Lower lobe of right lung (tissue), 2 donors: ENCODE data around the gene SPDYE6. TPM values are rescaled to one million over a fixed set of nuclear protein-coding genes. Genes with fewer than 3 reads are reported as not detected.
"Not testable (repeated sequence)": the region's sequence is repeated elsewhere in the genome, so short reads cannot be mapped to it uniquely, and the experiment has no call there.

Source experiments
- ATAC-seq, 2 donors: fragments of 200-7000 bp; cut with Tn5 transposase; one replicate each; pipeline ENCODE4 v1.9.1; 2020 to 2022; ENCODE audit warnings: mild to moderate bottlenecking in 2 of 2, moderate library complexity in 2 of 2
- DNase-seq: peaks from one replicate; pipeline ENCODE4 v3.0.0-alpha.2; 2020
- H3K27ac ChIP-seq: fragments of 200-600 bp; one replicate; pipeline ENCODE4 v1.8.0; 2022
- H3K27me3 ChIP-seq: fragments of 200-600 bp; one replicate; pipeline ENCODE4 v1.8.0; 2022; ENCODE audit warnings: low read depth
- H3K36me3 ChIP-seq: fragments of 200-600 bp; one replicate; pipeline ENCODE4 v1.8.0; 2022; ENCODE audit warnings: mild to moderate bottlenecking
- H3K4me1 ChIP-seq: fragments of 200-600 bp; one replicate; pipeline ENCODE4 v1.8.0; 2022
- H3K4me3 ChIP-seq: fragments of 200-600 bp; one replicate; pipeline ENCODE4 v1.8.0; 2022; ENCODE audit warnings: mild to moderate bottlenecking
- H3K9me3 ChIP-seq: fragments of 200-600 bp; one replicate; pipeline ENCODE4 v1.8.0; 2022
- intact Hi-C: fragments of 100-400 bp; cut with DNase I; formaldehyde crosslinking; loops from one replicate; pipeline ENCODE4 v1.11.0; 2022
- total RNA-seq: library from RNA; stranded (reverse); fragmentation: NEBNext Ultra II Directional; extraction: Animal tissue kit (Norgen Biotek cat#: 25700); gene quantifications from one replicate; pipeline ENCODE4 v1.2.1, GENCODE V29; 2021
- TF ChIP-seq, protein P1 (sequence below): fragments of 200-600 bp; IDR thresholded peaks from one replicate; pipeline ENCODE4 v1.8.0; 2022; ENCODE audit warnings: antibody characterized with exemption, mild to moderate bottlenecking
- donor health status: DM: no; HTN: yes; CAD: no; lungs with severe emphysema.

The SPDYE6 gene
- total RNA-seq, 1 donor from 2014 or later: not detected

DNA sequence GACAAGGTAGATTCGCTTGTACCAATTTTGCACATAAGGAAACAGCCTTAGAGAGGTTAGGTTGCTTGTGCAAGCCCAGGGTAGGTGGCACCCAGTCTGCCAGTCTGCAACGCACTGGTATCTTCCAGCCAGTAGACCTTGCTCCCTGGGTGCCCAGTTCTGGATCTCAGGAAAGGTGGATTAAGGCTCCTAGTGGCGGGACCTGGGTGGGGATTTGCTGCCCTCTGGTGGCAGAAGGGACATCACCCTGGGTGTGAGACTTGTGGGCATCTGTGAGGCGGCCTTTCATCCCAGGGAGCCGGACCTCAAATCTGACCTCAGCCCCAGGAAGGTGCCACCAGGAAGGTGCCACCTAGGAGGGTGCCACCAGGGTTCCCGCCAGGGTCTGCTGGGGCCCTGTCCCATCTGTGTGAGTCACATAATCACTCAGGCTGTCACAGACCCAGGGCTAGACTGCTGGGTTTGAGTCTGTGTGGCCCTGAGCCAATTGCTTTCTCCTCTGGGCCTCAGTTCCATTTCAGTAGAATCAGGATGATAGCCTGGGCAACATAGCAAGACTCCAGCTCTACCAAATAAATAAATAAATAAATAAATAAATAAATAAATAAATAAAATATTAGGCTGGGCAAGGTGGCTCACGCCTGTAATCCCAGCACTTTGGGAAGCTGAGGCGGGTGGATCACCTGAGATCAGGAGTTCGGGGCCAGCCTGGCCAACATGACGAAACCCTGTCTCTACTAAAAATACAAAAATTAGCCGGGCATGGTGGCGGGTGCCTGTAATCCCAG lies 34.6 kb upstream of the SPDYE6 start:
- ATAC-seq: peak; percentile 91
- no peak overlapping the region for H3K4me3 ChIP-seq
- H3K4me1 ChIP-seq: peaks cover 6% of the 10 kb centered on the region
- no peaks in the 10 kb centered on the region for H3K27me3 ChIP-seq
- TF ChIP-seq, protein P1, sequence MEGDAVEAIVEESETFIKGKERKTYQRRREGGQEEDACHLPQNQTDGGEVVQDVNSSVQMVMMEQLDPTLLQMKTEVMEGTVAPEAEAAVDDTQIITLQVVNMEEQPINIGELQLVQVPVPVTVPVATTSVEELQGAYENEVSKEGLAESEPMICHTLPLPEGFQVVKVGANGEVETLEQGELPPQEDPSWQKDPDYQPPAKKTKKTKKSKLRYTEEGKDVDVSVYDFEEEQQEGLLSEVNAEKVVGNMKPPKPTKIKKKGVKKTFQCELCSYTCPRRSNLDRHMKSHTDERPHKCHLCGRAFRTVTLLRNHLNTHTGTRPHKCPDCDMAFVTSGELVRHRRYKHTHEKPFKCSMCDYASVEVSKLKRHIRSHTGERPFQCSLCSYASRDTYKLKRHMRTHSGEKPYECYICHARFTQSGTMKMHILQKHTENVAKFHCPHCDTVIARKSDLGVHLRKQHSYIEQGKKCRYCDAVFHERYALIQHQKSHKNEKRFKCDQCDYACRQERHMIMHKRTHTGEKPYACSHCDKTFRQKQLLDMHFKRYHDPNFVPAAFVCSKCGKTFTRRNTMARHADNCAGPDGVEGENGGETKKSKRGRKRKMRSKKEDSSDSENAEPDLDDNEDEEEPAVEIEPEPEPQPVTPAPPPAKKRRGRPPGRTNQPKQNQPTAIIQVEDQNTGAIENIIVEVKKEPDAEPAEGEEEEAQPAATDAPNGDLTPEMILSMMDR: peak; percentile 88
- no peak overlapping the region for H3K27ac ChIP-seq
- no peaks in the 10 kb centered on the region for H3K9me3 ChIP-seq
- H3K36me3 ChIP-seq: peaks cover 26% of the 10 kb centered on the region
- intact Hi-C loops: no loop called here
- peak; percentile 84 for DNase-seq

DNA sequence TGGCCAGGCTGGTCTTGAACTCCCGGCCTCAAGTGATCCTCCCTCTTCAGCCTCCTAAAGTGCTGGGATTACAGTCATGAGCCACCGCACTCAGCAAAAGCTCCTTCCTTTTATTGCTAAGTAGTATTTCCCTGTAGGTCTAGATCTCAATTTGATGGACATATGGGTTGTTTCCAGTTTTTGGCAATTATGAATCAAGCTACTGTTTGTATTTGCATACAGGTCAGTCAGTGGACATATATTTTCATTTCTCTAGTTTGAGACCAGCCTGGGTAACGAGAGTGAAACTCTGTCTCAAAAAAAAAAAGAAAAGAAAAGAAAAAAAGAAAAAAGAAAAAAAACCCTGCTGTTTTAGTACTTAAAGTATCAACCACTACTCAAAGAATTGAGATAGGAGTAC lies 33.6 kb upstream of the SPDYE6 start:
- Histone ChIP-seq H3K9me3 (no peaks in the 10 kb centered on the region), H3K4me3 (no peak overlapping the region), H3K36me3 (peaks cover 35% of the 10 kb centered on the region), H3K27me3 (no peaks in the 10 kb centered on the region), H3K4me1 (no peaks in the 10 kb centered on the region), H3K27ac (no peak overlapping the region)
- DNase-seq (no peak), ATAC-seq (no peak)
- TF ChIP-seq, protein P1: no peak
- intact Hi-C loops: no loop called here

DNA sequence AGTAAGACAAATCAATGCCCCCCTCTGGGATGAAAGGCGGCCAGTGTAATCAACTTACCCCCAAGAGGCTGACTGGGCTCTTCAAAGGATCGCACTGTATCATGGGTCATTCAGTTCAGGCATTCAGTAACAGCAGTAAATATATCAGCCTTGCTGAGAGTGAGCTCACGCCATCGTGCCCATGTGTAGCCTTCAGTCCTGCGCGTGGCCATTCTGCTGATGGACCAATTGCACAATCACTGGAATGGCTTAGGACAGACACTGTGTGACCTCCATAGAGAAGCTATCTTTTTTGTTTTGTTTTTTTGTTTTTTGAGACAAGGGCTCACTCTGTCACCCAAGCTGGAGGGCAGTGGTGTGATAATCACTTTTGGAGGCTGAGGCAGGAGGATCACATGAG lies 30.8 kb upstream of the SPDYE6 start:
- Histone ChIP-seq H3K27ac (no peak overlapping the region), H3K27me3 (no peaks in the 10 kb centered on the region)

DNA sequence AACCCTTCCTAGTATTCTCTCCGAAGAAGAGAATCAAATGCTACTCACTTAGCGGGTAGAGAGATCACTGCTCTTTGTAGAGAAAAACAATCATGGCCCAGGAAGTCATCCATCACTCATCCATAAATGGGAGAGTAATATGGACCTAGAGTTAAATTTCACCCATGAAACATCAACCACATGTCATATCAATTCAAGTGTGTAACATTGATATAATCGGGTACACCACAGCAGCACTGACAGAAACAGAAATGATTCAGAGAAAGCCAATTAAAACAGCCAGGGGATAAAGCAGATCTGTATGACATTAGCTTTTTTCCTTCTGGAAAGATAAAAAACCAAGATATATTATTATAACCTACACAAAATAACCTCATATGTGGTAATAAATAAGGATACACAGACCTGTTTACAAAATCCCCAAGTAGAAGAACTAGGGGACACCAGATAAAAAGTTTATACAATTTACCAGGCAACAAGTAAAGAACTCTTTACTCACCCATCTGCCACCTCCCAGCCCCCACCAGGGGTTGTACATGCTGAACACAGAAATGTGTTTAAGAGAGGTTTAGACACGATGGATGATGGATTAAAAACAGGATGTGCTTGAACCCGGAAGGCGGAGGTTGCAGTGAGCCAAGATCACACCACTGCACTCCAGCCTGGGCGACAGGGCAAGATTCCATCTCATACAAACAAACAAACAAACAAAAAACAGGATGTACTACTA lies 25.6 kb upstream of the SPDYE6 start:
- H3K36me3 ChIP-seq: peaks cover 66% of the 10 kb centered on the region
- H3K27me3 ChIP-seq, DNase-seq, H3K4me3 ChIP-seq, intact Hi-C loops, H3K27ac ChIP-seq, H3K9me3 ChIP-seq, ATAC-seq, H3K4me1 ChIP-seq: not testable (repeated sequence)

More for the DNA sequence above, 30.8 kb upstream of the SPDYE6 start:
- DNase-seq (no peak), ATAC-seq (no peak)
- Histone ChIP-seq H3K36me3 (peaks cover 29% of the 10 kb centered on the region), H3K4me1 (no peaks in the 10 kb centered on the region), H3K9me3 (no peaks in the 10 kb centered on the region), H3K4me3 (no peak overlapping the region)
- intact Hi-C loops: no loop called here
- TF ChIP-seq, protein P1: no peak

DNA sequence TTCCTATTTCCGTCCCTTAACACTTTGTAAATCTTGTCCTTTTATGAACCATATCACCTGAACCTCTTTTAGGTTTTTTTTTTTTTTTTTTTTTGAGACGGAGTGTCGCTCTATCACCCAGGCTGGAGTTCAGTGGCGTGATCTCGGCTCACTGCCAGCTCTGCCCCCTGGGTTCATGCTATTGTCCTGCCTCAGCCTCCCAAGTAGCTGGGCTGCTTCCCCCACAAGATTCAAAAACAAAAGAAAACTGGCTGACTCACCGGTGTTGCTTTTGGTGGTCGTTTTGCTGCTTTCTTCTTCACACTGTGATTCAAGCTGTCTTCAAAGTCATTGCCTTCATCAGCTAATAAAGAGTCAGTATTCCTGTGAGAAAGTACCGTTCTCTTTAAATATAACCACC lies 24.6 kb upstream of the SPDYE6 start:
- ATAC-seq, H3K4me1 ChIP-seq, H3K27ac ChIP-seq, H3K4me3 ChIP-seq, H3K9me3 ChIP-seq, DNase-seq, intact Hi-C loops, H3K27me3 ChIP-seq: not testable (repeated sequence)
- H3K36me3 ChIP-seq: peaks cover 65% of the 10 kb centered on the region

DNA sequence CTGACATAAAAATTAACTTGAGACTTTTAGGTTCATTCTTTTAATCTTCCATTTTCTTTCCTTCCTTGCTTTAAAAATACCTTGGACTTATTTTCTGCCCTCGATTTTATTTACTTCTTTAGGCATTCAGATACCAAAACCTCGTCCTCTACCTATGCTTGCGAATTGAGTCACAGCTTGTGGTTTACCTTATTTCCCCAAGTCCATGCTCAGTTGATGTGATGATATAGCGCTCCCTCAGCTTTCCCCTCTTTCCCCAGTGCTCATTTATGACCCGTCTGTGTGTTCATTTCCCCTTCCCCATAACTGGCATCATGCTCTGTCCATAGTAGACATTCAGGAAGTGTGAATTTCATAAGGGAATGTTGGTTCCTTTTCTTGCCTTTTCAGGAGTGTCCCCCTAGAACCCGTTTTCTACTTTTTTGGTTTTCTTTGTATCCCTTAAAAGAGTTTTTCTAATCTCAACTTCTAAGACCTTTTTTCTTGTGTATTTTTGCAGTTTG lies 20.8 kb upstream of the SPDYE6 start:
- ATAC-seq (no peak), DNase-seq (no peak)
- peaks cover 60% of the 10 kb centered on the region for H3K36me3 ChIP-seq
- intact Hi-C loops: no loop called here
- H3K27me3 ChIP-seq: no peaks in the 10 kb centered on the region
- no peaks in the 10 kb centered on the region for H3K4me1 ChIP-seq
- H3K4me3 ChIP-seq: no peak overlapping the region
- TF ChIP-seq, protein P1: no peak
- H3K27ac ChIP-seq: no peak overlapping the region
- H3K9me3 ChIP-seq: no peaks in the 10 kb centered on the region

DNA sequence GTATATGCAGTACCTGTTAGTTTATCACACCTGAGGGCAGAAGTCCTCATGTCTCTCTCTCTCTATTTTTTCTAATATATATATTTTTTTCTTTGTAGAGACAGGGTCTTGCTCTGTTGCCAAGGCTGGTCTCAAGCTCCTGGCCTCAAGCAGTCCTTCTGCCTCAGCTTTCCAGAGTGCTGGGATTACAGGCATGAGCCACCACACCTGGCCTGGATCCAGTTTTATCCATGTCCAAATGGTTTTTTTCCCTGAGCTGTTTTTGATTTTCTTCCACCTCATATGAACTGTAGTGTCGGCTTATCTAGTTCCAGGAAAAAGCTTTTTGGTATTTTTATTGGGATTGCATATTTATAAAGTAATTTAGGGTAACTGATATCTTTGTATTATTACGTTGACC lies 16.6 kb upstream of the SPDYE6 start:
- ATAC-seq, intact Hi-C loops, H3K27me3 ChIP-seq, H3K9me3 ChIP-seq, H3K4me3 ChIP-seq, H3K27ac ChIP-seq, H3K4me1 ChIP-seq, DNase-seq: not testable (repeated sequence)
- peaks cover 22% of the 10 kb centered on the region for H3K36me3 ChIP-seq

DNA sequence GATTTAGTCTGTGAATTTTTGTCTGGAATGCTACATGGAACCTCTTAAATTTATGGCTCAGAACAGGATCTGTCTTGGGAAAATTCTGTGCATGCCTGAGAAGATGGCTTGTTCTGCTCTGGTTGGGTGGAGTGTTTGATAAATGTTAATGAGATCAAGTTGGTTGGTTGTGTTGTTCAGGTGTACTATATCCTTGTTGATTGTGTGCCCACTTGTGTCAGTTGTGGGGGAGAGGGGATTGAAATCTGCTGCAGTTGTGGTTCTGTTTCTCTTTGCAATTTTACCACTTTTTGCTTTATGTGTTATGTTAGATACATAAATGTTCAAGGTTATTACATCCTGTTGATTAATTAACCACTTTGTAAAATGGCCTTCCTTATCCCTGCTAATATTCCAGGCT lies 13.8 kb upstream of the SPDYE6 start:
- H3K36me3 ChIP-seq, H3K4me1 ChIP-seq, H3K27me3 ChIP-seq, H3K4me3 ChIP-seq, intact Hi-C loops, ATAC-seq, DNase-seq, H3K9me3 ChIP-seq, H3K27ac ChIP-seq: not testable (repeated sequence)

DNA sequence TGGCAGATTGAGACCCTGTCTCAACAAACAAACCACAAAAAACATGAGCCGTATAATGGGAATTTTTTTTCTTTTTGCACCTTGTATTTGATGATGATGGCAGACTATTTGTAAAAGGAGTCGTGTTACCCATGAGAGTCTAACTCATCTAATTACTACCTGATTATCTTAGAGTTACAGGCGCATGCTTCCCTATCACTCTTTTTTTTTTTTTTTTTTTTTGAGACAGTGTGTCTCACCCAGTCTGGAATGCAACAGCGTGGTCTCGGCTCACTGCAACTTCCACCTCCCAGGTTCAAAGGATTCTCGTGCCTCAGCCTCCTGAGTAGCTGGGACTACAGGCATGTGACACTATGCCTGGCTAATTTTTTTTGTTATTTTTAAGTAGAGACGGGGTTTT lies 9.1 kb upstream of the SPDYE6 start:
- H3K27me3 ChIP-seq, DNase-seq, intact Hi-C loops, H3K4me3 ChIP-seq, H3K4me1 ChIP-seq, H3K27ac ChIP-seq, H3K9me3 ChIP-seq, ATAC-seq, H3K36me3 ChIP-seq: not testable (repeated sequence)
